Hepatocyte (in vitro differentiated cells): ENCODE measurements around the gene CFLAR.
"Not testable (repeated sequence)": the region's sequence is repeated elsewhere in the genome, so short reads cannot be mapped to it uniquely, and the experiment has no call there.

Experiments used
- EZH2phosphoT487 ChIP-seq: fragments of 200-600 bp; sonication (generic); IDR thresholded peaks from one replicate; pipeline ENCODE4 v1.6.1; 2018; ENCODE audit warnings: antibody characterized with exemption, mild to moderate bottlenecking, low read depth, moderate library complexity; ENCODE audit not compliant: unreplicated experiment, severe bottlenecking
- TF ChIP-seq, protein P1 (sequence below): fragments of 200-600 bp; sonication (generic); IDR thresholded peaks from 2 replicates; pipeline ENCODE4 v1.5.1; 2016; ENCODE audit warnings: antibody characterized with exemption, mild to moderate bottlenecking; ENCODE audit not compliant: poor library complexity

DNA sequence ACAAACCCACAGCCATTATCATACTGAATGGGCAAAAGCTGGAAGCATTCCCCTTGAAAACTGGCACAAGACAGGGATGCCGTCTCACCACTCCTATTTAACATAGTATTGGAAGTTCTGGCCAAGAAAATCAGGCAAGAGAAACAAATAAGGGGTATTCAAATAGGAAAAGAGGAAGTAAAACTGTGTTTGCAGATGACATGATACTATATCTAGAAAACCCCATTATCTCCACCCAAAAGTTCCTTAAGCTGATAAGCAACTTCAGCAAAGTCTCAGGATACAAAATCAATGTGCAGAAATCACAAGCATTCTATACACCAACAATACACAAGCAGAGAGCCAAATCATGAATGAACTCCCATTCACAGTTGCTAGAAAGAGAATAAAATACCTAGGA is 52.5 kb downstream of the CFLAR start:
- TF ChIP-seq, protein P1, sequence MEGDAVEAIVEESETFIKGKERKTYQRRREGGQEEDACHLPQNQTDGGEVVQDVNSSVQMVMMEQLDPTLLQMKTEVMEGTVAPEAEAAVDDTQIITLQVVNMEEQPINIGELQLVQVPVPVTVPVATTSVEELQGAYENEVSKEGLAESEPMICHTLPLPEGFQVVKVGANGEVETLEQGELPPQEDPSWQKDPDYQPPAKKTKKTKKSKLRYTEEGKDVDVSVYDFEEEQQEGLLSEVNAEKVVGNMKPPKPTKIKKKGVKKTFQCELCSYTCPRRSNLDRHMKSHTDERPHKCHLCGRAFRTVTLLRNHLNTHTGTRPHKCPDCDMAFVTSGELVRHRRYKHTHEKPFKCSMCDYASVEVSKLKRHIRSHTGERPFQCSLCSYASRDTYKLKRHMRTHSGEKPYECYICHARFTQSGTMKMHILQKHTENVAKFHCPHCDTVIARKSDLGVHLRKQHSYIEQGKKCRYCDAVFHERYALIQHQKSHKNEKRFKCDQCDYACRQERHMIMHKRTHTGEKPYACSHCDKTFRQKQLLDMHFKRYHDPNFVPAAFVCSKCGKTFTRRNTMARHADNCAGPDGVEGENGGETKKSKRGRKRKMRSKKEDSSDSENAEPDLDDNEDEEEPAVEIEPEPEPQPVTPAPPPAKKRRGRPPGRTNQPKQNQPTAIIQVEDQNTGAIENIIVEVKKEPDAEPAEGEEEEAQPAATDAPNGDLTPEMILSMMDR: not testable (repeated sequence)
- not testable (repeated sequence) for TF ChIP-seq EZH2phosphoT487
